CD14-positive monocyte (primary cell): ENCODE results near the gene ZNF831. TPM values are rescaled to one million over a fixed set of nuclear protein-coding genes. Genes with fewer than 3 reads are reported as not detected.

Experiments used
- DNase-seq, 3 donors: peaks; one replicate each; pipeline ENCODE4 v3.0.0-alpha.2; 2011 to 2022
- H2AFZ ChIP-seq: 2 replicates; pipeline ENCODE4 v1.6.0; 2012; ENCODE audit warnings: mild to moderate bottlenecking, low read depth, low read length, inconsistent platforms; ENCODE audit not compliant: insufficient read depth, poor library complexity, severe bottlenecking
- H3K27ac ChIP-seq, 2 donors: 1 replicate in 1 of 2; 2 replicates in 1 of 2; pipeline ENCODE4 v1.5.1; 2012 to 2013; ENCODE audit warnings: low read length in 2 of 2, control low read depth in 1 of 2, inconsistent platforms in 1 of 2, low read depth in 1 of 2, mild to moderate bottlenecking in 1 of 2
- H3K27me3 ChIP-seq, 2 donors: one replicate each; pipeline versions ENCODE4 v1.6.0 to v1.6.1; 2011 to 2013; ENCODE audit warnings: low read length in 2 of 2; ENCODE audit not compliant: control insufficient read depth in 2 of 2, insufficient read depth in 2 of 2
- H3K36me3 ChIP-seq, 2 donors: replicated peaks in 1 of 2; 1 replicate in 1 of 2; 2 replicates in 1 of 2; pipeline versions ENCODE4 v1.5.1 to v1.6.1; 2012 to 2013; ENCODE audit warnings: low read length in 2 of 2, control low read depth in 1 of 2, inconsistent platforms in 1 of 2, mild to moderate bottlenecking in 1 of 2; ENCODE audit not compliant: insufficient read depth in 2 of 2, control insufficient read depth in 1 of 2
- H3K4me1 ChIP-seq, 2 donors: 1 replicate in 1 of 2; 2 replicates in 1 of 2; pipeline versions ENCODE4 v1.5.1 to v1.6.1; 2012 to 2013; ENCODE audit warnings: low read length in 2 of 2, control low read depth in 1 of 2, inconsistent platforms in 1 of 2, mild to moderate bottlenecking in 1 of 2, moderate library complexity in 1 of 2; ENCODE audit not compliant: insufficient read depth in 2 of 2, control insufficient read depth in 1 of 2
- H3K4me2 ChIP-seq: replicated peaks from 2 replicates; pipeline ENCODE3; 2012; ENCODE audit warnings: low read length, moderate library complexity, mild to moderate bottlenecking; ENCODE audit not compliant: poor library complexity, severe bottlenecking; ENCODE audit errors: extremely low read depth
- H3K4me3 ChIP-seq, 3 experiments: fragments of 200-600 bp in 1 of 3; sonication (generic) in 1 of 3; replicated peaks in 1 of 3; 1 replicate in 2 of 3; 2 replicates in 1 of 3; pipeline ENCODE4 v1.5.1; 2011 to 2013; ENCODE audit warnings: low read length in 3 of 3, mild to moderate bottlenecking in 3 of 3, control low read depth in 2 of 3, low read depth in 2 of 3, inconsistent platforms in 1 of 3, moderate library complexity in 1 of 3
- H3K79me2 ChIP-seq: 2 replicates; pipeline ENCODE4 v1.6.0; 2012; ENCODE audit warnings: mild to moderate bottlenecking, control low read depth, inconsistent platforms, low read length, moderate library complexity; ENCODE audit not compliant: insufficient read depth
- H3K9ac ChIP-seq: 2 replicates; pipeline ENCODE4 v1.6.0; 2017; ENCODE audit warnings: low read length, mild to moderate bottlenecking; ENCODE audit not compliant: insufficient read depth, poor library complexity, severe bottlenecking
- H3K9me3 ChIP-seq, 2 donors: replicated peaks in 1 of 2; 1 replicate in 1 of 2; 2 replicates in 1 of 2; pipeline versions ENCODE4 v1.5.1 to v1.6.1; 2012 to 2013; ENCODE audit warnings: low read length in 2 of 2, control low read depth in 1 of 2; ENCODE audit not compliant: control insufficient read depth in 1 of 2, insufficient read depth in 1 of 2
- H4K20me1 ChIP-seq: 2 replicates; pipeline ENCODE4 v1.6.0; 2012; ENCODE audit warnings: mild to moderate bottlenecking, low read length, control low read depth, moderate library complexity; ENCODE audit not compliant: insufficient read depth
- H3K27ac Mint-ChIP-seq, 7 donors: one replicate each; pipeline ENCODE4 v1.8.0; 2020; ENCODE audit warnings: mild to moderate bottlenecking in 7 of 7, mixed read lengths in 7 of 7, moderate library complexity in 6 of 7, inconsistent platforms in 2 of 7
- H3K27me3 Mint-ChIP-seq, 3 donors: one replicate each; pipeline ENCODE4 v1.8.0; 2021 to 2022; ENCODE audit warnings: low read depth in 3 of 3, mild to moderate bottlenecking in 3 of 3, mixed read lengths in 3 of 3, moderate library complexity in 3 of 3, inconsistent platforms in 1 of 3
- H3K36me3 Mint-ChIP-seq, 2 donors: one replicate each; pipeline ENCODE4 v1.8.0; 2020; ENCODE audit warnings: mixed read lengths in 2 of 2, inconsistent platforms in 1 of 2, mild to moderate bottlenecking in 1 of 2
- H3K4me1 Mint-ChIP-seq: one replicate; pipeline ENCODE4 v1.8.0; 2020; ENCODE audit warnings: mild to moderate bottlenecking, mixed read lengths
- H3K4me3 Mint-ChIP-seq, 2 donors: one replicate each; pipeline ENCODE4 v1.8.0; 2020; ENCODE audit warnings: mild to moderate bottlenecking in 2 of 2, mixed read lengths in 2 of 2, moderate library complexity in 1 of 2
- H3K9me3 Mint-ChIP-seq, 7 donors: one replicate each; pipeline ENCODE4 v1.8.0; 2020 to 2022; ENCODE audit warnings: mixed read lengths in 7 of 7, mild to moderate bottlenecking in 6 of 7, moderate library complexity in 6 of 7, inconsistent platforms in 2 of 7
- CTCF ChIP-seq: fragments of 200-600 bp; IDR thresholded peaks from one replicate; pipeline ENCODE4 v1.8.0; 2022; ENCODE audit warnings: antibody characterized with exemption, mild to moderate bottlenecking
- WGBS: methylation state at CpG from one replicate; pipeline ENCODE4 v1.1.5; 2013; ENCODE audit warnings: missing lambda C conversion rate; ENCODE audit not compliant: insufficient coverage; 5-methylcytosine and 5-hydroxymethylcytosine counted together
- intact Hi-C, 2 donors: fragments of 100-400 bp; cut with micrococcal nuclease; formaldehyde crosslinking; loops; one replicate each; pipeline versions ENCODE4 v1.15.0 to v1.15.1; 2023
- polyA plus RNA-seq, 3 donors: library from polyadenylated mRNA; depleted of rRNA in 1 of 3; unstranded in 2 of 3; stranded (reverse) in 1 of 3; fragments of 300-500 nt in 2 of 3; fragments of >200 nt in 1 of 3; fragmentation: Illumina TruSeq in 2 of 3; gene quantifications; 1 replicate in 2 of 3; 2 replicates in 1 of 3; pipeline ENCODE4 v1.2.3, GENCODE V29; 2012 to 2021

The ZNF831 gene
- polyA plus RNA-seq, 3 donors, result 0.03 to 0.09 TPM; not detected in 1

- WGBS, result 62% methylated on average over 3 of the region's 5 CpGs
- no peaks in the 10 kb centered on the region for H3K4me1 Mint-ChIP-seq
- H3K27me3 Mint-ChIP-seq, result peaks cover 23 to 36% (median 28%) of the 10 kb centered on the region in 3 donors
- Histone ChIP-seq H3K4me3 (no peak overlapping the region), H3K4me1 (no peaks in the 10 kb centered on the region), H3K9ac (no peak overlapping the region), H4K20me1 (no peaks in the 10 kb centered on the region), H3K27ac (no peak overlapping the region), H3K9me3 (no peaks in the 10 kb centered on the region), H3K36me3 (no peaks in the 10 kb centered on the region), H3K4me2 (no peak overlapping the region), H3K79me2 (no peaks in the 10 kb centered on the region), H2AFZ (no peak overlapping the region), H3K27me3 (peaks cover 4 to 28% of the 10 kb centered on the region in 2 donors)
- no peak for TF ChIP-seq CTCF
- H3K4me3 Mint-ChIP-seq, result no peak overlapping the region
- DNase-seq, result no peak
- intact Hi-C loops, result no loop called here
- H3K9me3 Mint-ChIP-seq, result peaks cover 0 to 2% (median 0%) of the 10 kb centered on the region in 7 donors
- no peak overlapping the region for H3K27ac Mint-ChIP-seq
- H3K36me3 Mint-ChIP-seq, result no peaks in the 10 kb centered on the region
Measured at GRCh38 chr20:59295531-59295930, 131.9 kb downstream of the ZNF831 start.

DNA sequence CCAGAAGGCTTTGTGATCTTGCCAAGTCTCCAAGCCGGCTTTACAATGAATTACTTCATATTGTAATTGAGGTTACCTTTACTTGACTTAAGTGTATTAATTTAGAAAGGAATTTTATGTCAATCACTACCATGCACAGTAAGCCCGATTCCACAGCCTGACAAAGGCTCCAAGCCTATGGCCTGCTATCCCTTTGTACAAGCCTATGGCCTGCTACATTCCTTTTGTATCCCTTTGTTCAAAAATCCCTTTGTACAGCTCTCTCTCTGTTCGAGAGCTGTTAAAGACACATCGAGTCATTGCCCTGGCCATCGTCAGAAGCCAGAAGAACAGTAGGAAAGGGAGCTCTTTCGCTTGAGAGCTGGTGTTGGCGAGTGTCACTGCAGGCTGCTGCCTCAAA is 134.1 kb downstream of the ZNF831 start:
- no peaks in the 10 kb centered on the region for H3K36me3 Mint-ChIP-seq
- Histone ChIP-seq H3K27ac (no peak overlapping the region), H3K36me3 (no peaks in the 10 kb centered on the region), H3K4me3 (no peak overlapping the region), H3K27me3 (peaks cover 5 to 38% of the 10 kb centered on the region in 2 donors), H3K4me2 (no peak overlapping the region), H4K20me1 (no peaks in the 10 kb centered on the region), H3K9ac (no peak overlapping the region), H3K9me3 (no peaks in the 10 kb centered on the region), H3K79me2 (no peaks in the 10 kb centered on the region), H3K4me1 (no peaks in the 10 kb centered on the region), H2AFZ (no peak overlapping the region)
- WGBS, result 96% methylated on average over 4 of the region's 7 CpGs
- H3K4me1 Mint-ChIP-seq, result no peaks in the 10 kb centered on the region
- no peak overlapping the region for H3K27ac Mint-ChIP-seq
- intact Hi-C loops, result no loop called here
- H3K4me3 Mint-ChIP-seq, result no peak overlapping the region
- DNase-seq, result no peak
- peaks cover 33 to 55% (median 37%) of the 10 kb centered on the region in 3 donors for H3K27me3 Mint-ChIP-seq
- H3K9me3 Mint-ChIP-seq, result peaks cover 0 to 2% (median 0%) of the 10 kb centered on the region in 7 donors
- TF ChIP-seq CTCF, result no peak
